VCaP (cell line): ENCODE results near the gene ARID4B.

Experiments
- H3K27ac ChIP-seq: fragments of 450-650 bp; 2 replicates; pipeline ENCODE4 v1.5.1; 2017
- CTCF ChIP-seq: fragments of 450-650 bp; conservative IDR thresholded peaks from 2 replicates; pipeline ENCODE4 v1.5.1; 2017; ENCODE audit warnings: mild to moderate bottlenecking, moderate library complexity

ARID4B gene

GRCh38 chr1:235341334-235341733 is 13.4 kb upstream of the ARID4B start:
- no peak overlapping the region for H3K27ac ChIP-seq
- TF ChIP-seq CTCF, result no peak

GRCh38 chr1:235339746-235340145 is 11.8 kb upstream of the ARID4B start:
- H3K27ac ChIP-seq, result no peak overlapping the region
- TF ChIP-seq CTCF, result no peak

- H3K27ac ChIP-seq, result no peak overlapping the region
- no peak for TF ChIP-seq CTCF
Measured at GRCh38 chr1:235336903-235337302, 8.9 kb upstream of the ARID4B start.

- peak overlapping the region; percentile 97 for H3K27ac ChIP-seq
- TF ChIP-seq CTCF, result no peak
Measured at GRCh38 chr1:235331401-235331800, 3.4 kb upstream of the ARID4B start.

- H3K27ac ChIP-seq, result peak overlapping the region; percentile 97
- TF ChIP-seq CTCF, result no peak
Measured at GRCh38 chr1:235330918-235331285, 2.9 kb upstream of the ARID4B start.

- 0 out of 2 replicates have a peak, but pooled peaks have one; percentile 12 for TF ChIP-seq CTCF
Measured at GRCh38 chr1:235329139-235329902, 1.3 kb upstream of the ARID4B start.

GRCh38 chr1:235328271-235329138 is 526 bp upstream of the ARID4B start, which contains the start of gene GGPS1:
TSS of gene GGPS1 (plus strand) at chr1:235328570. CDS start at chr1:235335265, 6,695 bp downstream.
- peak within 1 kb of the TSS; percentile 97 for H3K27ac ChIP-seq
- TF ChIP-seq CTCF, result 0 out of 2 replicates have a peak, but pooled peaks have one; percentile 24

More at GRCh38 chr1:235329139-235329902, 1.3 kb upstream of the ARID4B start:
- H3K27ac ChIP-seq, result peak overlapping the region; percentile 97
